ENCODE data around the gene LRRC75B. TPM values are rescaled to one million over a fixed set of nuclear protein-coding genes. Genes with fewer than 3 reads are reported as not detected.

The LRRC75B gene
- total RNA-seq, 2 experiments from 2014 or later, result 0.56 to 0.98 TPM

DNA sequence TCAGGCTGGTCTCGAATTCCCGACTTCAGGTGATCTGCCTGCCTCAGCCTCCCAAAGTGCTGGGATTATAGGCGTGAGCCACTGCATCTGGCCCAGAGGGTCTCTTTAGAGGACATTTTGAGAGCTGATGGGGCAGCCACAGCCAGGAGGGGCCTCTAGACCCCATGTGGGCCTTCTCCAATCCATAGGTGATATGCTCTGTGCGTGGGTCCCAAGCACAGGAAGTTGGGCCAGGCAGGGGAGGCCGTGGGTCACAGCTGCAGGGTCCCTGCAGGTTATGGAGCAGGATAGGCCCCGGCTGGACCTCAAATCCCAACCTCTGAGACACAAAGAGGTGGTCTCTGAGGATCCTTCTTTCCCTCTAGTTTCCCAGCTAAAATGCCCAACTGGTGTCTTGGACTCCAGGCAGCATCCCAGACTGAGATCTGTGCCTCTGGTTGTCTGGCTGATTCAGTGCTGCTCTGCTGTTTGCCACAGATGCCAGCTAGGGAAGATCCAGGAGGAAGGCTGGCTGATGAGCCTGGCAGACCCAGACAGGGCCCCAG, 1.5 kb downstream of the LRRC75B start:
- Mint-ChIP-seq H3K27me3 (peaks cover 8% of the 10 kb centered on the region), H3K36me3 (ENCODE audit: low read depth) (no peaks in the 10 kb centered on the region), H3K4me3 (no peak overlapping the region), H3K27ac (no peak overlapping the region), H3K4me1 (peaks cover 4% of the 10 kb centered on the region), H3K9me3 (ENCODE audit: low read depth) (no peaks in the 10 kb centered on the region)
- CTCF ChIA-PET, result no interaction called here
- DNase-seq (no peak), ATAC-seq (no peak)
- intact Hi-C loops (cut with DNase I, micrococcal nuclease), result no loop called here
- POLR2A ChIA-PET, result no interaction called here

DNA sequence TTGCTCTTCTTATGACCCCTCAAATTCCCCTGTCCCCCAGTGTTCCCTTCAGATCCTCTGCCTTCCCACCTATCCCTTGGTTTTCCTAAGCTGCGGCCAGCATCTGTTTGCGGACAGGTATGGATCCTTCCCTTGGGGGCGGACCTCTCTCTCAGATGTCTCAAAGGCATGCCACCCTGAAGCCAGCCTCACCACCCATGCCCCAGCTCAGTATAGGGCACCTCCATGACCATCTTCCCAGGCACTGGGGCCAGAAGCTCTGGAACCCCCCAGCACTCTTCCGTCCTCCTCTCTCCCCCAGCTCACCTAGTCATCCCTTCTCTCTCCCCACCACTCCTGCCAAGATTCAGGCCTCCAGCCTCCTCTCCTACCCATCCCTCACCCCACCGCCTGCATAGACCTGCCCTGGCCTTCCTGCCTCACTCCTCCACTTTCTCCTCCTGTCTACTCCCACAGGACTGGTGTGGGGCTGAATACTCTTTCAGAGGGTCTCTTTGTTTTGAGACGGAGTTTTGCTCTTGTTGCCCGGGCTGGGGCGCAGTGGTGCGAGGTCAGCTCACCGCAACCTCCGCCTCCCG, 2.2 kb downstream of the LRRC75B start:
- intact Hi-C loops (cut with DNase I, micrococcal nuclease), result no loop called here
- Mint-ChIP-seq H3K4me3 (no peak overlapping the region), H3K27me3 (peaks cover 8% of the 10 kb centered on the region), H3K36me3 (ENCODE audit: low read depth) (no peaks in the 10 kb centered on the region), H3K4me1 (peaks cover 4% of the 10 kb centered on the region), H3K9me3 (ENCODE audit: low read depth) (no peaks in the 10 kb centered on the region), H3K27ac (no peak overlapping the region)
- ChIA-PET CTCF (no interaction called here), POLR2A (no interaction called here)
- ATAC-seq (no peak), DNase-seq (no peak)

GRCh38 chr22:24589518-24590030, 3.3 kb downstream of the LRRC75B start:
- no peak overlapping the region for H3K27ac Mint-ChIP-seq
- ATAC-seq (no peak), DNase-seq (no peak)
- ChIA-PET CTCF (no interaction called here), POLR2A (no interaction called here)
- H3K9me3 Mint-ChIP-seq (ENCODE audit: low read depth), result no peaks in the 10 kb centered on the region
- H3K27me3 Mint-ChIP-seq, result peaks cover 8% of the 10 kb centered on the region
- H3K4me1 Mint-ChIP-seq, result peaks cover 4% of the 10 kb centered on the region
- no peak overlapping the region for H3K4me3 Mint-ChIP-seq
- intact Hi-C loops (cut with DNase I, micrococcal nuclease), result no loop called here
- H3K36me3 Mint-ChIP-seq (ENCODE audit: low read depth), result no peaks in the 10 kb centered on the region

- no peaks in the 10 kb centered on the region for H3K36me3 Mint-ChIP-seq (ENCODE audit: low read depth)
- ChIA-PET CTCF (no interaction called here), POLR2A (no interaction called here)
- peaks cover 4% of the 10 kb centered on the region for H3K4me1 Mint-ChIP-seq
- H3K27me3 Mint-ChIP-seq, result peaks cover 8% of the 10 kb centered on the region
- no peak overlapping the region for H3K27ac Mint-ChIP-seq
- intact Hi-C loops (cut with DNase I, micrococcal nuclease), result no loop called here
- ATAC-seq (no peak), DNase-seq (no peak)
- no peaks in the 10 kb centered on the region for H3K9me3 Mint-ChIP-seq (ENCODE audit: low read depth)
- H3K4me3 Mint-ChIP-seq, result no peak overlapping the region
These were observed 4.0 kb downstream of the LRRC75B start for GRCh38 chr22:24588757-24589481.

GRCh38 chr22:24588381-24588756, 4.5 kb downstream of the LRRC75B start:
- no peak overlapping the region for H3K4me3 Mint-ChIP-seq
- peaks cover 8% of the 10 kb centered on the region for H3K27me3 Mint-ChIP-seq
- H3K36me3 Mint-ChIP-seq (ENCODE audit: low read depth), result no peaks in the 10 kb centered on the region
- H3K4me1 Mint-ChIP-seq, result peaks cover 4% of the 10 kb centered on the region
- POLR2A ChIA-PET, result no interaction called here
- H3K27ac Mint-ChIP-seq, result no peak overlapping the region
- H3K9me3 Mint-ChIP-seq (ENCODE audit: low read depth), result no peaks in the 10 kb centered on the region
- CTCF ChIA-PET, result no interaction called here
- no peak for DNase-seq
- no peak for ATAC-seq
- intact Hi-C loops (cut with DNase I, micrococcal nuclease), result no loop called here

DNA sequence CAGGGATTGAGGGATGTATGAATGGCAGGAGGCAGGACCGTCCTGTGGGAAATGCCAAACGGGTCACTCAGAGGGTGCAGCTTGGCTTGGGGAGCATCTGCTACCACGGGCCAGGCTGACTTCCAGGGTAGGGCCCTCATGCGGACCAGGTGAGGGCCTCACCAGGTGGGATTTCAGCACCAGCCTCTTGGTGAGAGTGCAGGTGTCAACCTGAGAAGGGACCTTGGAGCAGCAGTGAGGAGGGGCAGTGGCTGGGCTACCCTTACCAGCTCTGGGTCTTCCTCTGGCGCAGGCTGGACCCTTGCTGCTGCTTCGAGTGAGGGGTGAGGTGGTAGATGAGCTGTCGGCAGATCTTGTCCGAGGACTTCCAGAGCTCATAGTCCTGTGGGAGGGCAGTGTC, 4.9 kb downstream of the LRRC75B start:
- H3K27ac Mint-ChIP-seq, result no peak overlapping the region
- POLR2A ChIA-PET, result no interaction called here

GRCh38 chr22:24587251-24587650, 5.6 kb downstream of the LRRC75B start:
- CTCF ChIA-PET, result no interaction called here
- no peak overlapping the region for H3K27ac Mint-ChIP-seq
- intact Hi-C loops (cut with DNase I, micrococcal nuclease), result no loop called here

More for the DNA sequence above, 4.9 kb downstream of the LRRC75B start:
- H3K4me3 Mint-ChIP-seq, result no peak overlapping the region
- DNase-seq (no peak), ATAC-seq (no peak)
- H3K9me3 Mint-ChIP-seq (ENCODE audit: low read depth), result no peaks in the 10 kb centered on the region
- intact Hi-C loops (cut with DNase I, micrococcal nuclease), result no loop called here
- peaks cover 4% of the 10 kb centered on the region for H3K4me1 Mint-ChIP-seq
- peaks cover 8% of the 10 kb centered on the region for H3K27me3 Mint-ChIP-seq
- H3K36me3 Mint-ChIP-seq (ENCODE audit: low read depth), result no peaks in the 10 kb centered on the region
- CTCF ChIA-PET, result no interaction called here

GRCh38 chr22:24585927-24586546, 6.8 kb downstream of the LRRC75B start:
- ChIA-PET POLR2A (no interaction called here), CTCF (no interaction called here)
- intact Hi-C loops (cut with DNase I, micrococcal nuclease), result no loop called here
- H3K4me3 Mint-ChIP-seq, result no peak overlapping the region
- peaks cover 3% of the 10 kb centered on the region for H3K27me3 Mint-ChIP-seq
- ATAC-seq, result no peak
- no peaks in the 10 kb centered on the region for H3K4me1 Mint-ChIP-seq
- no peak for DNase-seq
- no peak overlapping the region for H3K27ac Mint-ChIP-seq
- H3K9me3 Mint-ChIP-seq (ENCODE audit: low read depth), result no peaks in the 10 kb centered on the region
- no peaks in the 10 kb centered on the region for H3K36me3 Mint-ChIP-seq (ENCODE audit: low read depth)

More at GRCh38 chr22:24587251-24587650, 5.6 kb downstream of the LRRC75B start:
- Mint-ChIP-seq H3K4me1 (peaks cover 1% of the 10 kb centered on the region), H3K9me3 (ENCODE audit: low read depth) (no peaks in the 10 kb centered on the region), H3K4me3 (no peak overlapping the region), H3K36me3 (ENCODE audit: low read depth) (no peaks in the 10 kb centered on the region), H3K27me3 (peaks cover 6% of the 10 kb centered on the region)
- no peak for ATAC-seq
- no peak for DNase-seq
- POLR2A ChIA-PET, result no interaction called here

GRCh38 chr22:24585461-24585860, 7.4 kb downstream of the LRRC75B start:
- Mint-ChIP-seq H3K27ac (no peak overlapping the region), H3K4me1 (no peaks in the 10 kb centered on the region), H3K27me3 (peaks cover under 1% of the 10 kb centered on the region), H3K36me3 (ENCODE audit: low read depth) (no peaks in the 10 kb centered on the region), H3K9me3 (ENCODE audit: low read depth) (no peaks in the 10 kb centered on the region), H3K4me3 (no peak overlapping the region)
- intact Hi-C loops (cut with DNase I, micrococcal nuclease), result no loop called here
- no peak for DNase-seq
- ChIA-PET POLR2A (no interaction called here), CTCF (no interaction called here)
- ATAC-seq, result no peak

- H3K4me1 Mint-ChIP-seq, result no peaks in the 10 kb centered on the region
- intact Hi-C loops (cut with DNase I, micrococcal nuclease), result no loop called here
- ChIA-PET CTCF (no interaction called here), POLR2A (no interaction called here)
- no peak for ATAC-seq
- no peaks in the 10 kb centered on the region for H3K36me3 Mint-ChIP-seq (ENCODE audit: low read depth)
- H3K9me3 Mint-ChIP-seq (ENCODE audit: low read depth), result no peaks in the 10 kb centered on the region
- no peaks in the 10 kb centered on the region for H3K27me3 Mint-ChIP-seq
- H3K4me3 Mint-ChIP-seq, result no peak overlapping the region
- no peak for DNase-seq
- H3K27ac Mint-ChIP-seq, result no peak overlapping the region
These were observed 7.9 kb downstream of the LRRC75B start for GRCh38 chr22:24584871-24585411.

DNA sequence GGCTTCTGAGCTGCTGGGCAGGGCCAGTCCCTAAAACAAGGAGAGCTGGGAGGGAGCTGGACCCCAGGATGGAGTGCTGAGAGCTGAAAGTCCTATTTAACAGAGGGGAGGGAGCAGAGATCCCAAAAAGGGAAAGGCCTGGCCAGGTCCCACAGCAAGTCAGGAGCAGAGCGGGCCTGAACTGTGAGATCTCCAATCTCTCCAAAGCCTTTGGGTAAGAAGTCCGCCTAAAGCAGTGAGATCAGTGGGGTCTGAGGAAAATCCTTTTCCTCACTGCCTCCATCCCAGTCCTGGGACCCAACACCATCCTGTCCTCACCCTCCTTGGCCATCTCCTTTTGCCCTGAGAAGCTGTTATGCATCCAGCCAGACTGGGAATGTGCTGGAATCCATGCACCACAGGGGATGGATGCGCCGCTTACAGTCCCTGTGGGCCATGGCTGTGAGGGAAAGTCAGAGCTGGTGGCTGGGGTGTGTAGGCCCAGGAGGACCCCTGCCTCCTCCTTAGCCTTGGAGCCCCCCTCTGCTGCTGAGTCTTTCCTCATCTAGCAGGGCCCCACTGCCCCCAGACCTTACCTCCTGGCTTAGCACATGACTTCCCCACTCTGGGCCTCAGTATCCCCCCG, 8.6 kb downstream of the LRRC75B start:
- H3K27ac Mint-ChIP-seq, result no peak overlapping the region
- intact Hi-C loops (cut with DNase I, micrococcal nuclease), result no loop called here
- H3K36me3 Mint-ChIP-seq (ENCODE audit: low read depth), result no peaks in the 10 kb centered on the region
- H3K9me3 Mint-ChIP-seq (ENCODE audit: low read depth), result no peaks in the 10 kb centered on the region
- H3K27me3 Mint-ChIP-seq, result no peaks in the 10 kb centered on the region
- no peaks in the 10 kb centered on the region for H3K4me1 Mint-ChIP-seq
- ATAC-seq, result no peak
- ChIA-PET CTCF (no interaction called here), POLR2A (interaction anchor here (0.8 kb wide), 1 partner anchor 178 kb away, joined by 3 read pairs; no protein-coding TSS in a partner anchor)
- DNase-seq, result no peak
- no peak overlapping the region for H3K4me3 Mint-ChIP-seq

Data from activated CD4-positive, alpha-beta T cell treated with anti-CD3 and anti-CD28 coated beads for 36 hours (primary cell).